HCT116 (cell line): ENCODE results near the gene PBX3. TPM values are rescaled to one million over a fixed set of nuclear protein-coding genes. Genes with fewer than 3 reads are reported as not detected.

Experiments used
- ATAC-seq: fragments of 200-7000 bp; cut with Tn5 transposase; 2 replicates; pipeline ENCODE4 v1.9.1; 2020; ENCODE audit warnings: mild to moderate bottlenecking, moderate library complexity
- BruUV-seq: library from RNA; stranded (reverse); fragments of 400-500 nt; replicated peaks from 2 replicates; lab custom pipeline; 2021; lab: Mats Ljungman, UMichigan
- CTCF ChIA-PET: fragments of 300-600 bp; sonication (Branson Sonifier 250); formaldehyde crosslinking; loops from one replicate; lab custom pipeline; 2021; ENCODE audit warnings: antibody characterized with exemption; lab: Charles Lee
- POLR2A ChIA-PET: fragments of 300-600, 350-600 bp; sonication (Branson Sonifier 250); formaldehyde crosslinking; loops from one replicate; lab custom pipeline; 2021; ENCODE audit warnings: antibody characterized with exemption; lab: Charles Lee
- RAD21 ChIA-PET, 2 experiments: fragments of 300-600 bp; sonication (Branson Sonifier 250); formaldehyde crosslinking; loops; one replicate each; lab custom pipeline; 2023; ENCODE audit warnings: low total read pairs in 2 of 2; ENCODE audit not compliant: uncharacterized antibody in 2 of 2, unreplicated experiment in 2 of 2, low non-redundant PET in 1 of 2; lab: Charles Lee
- DNase-seq: peaks from one replicate; pipeline ENCODE4 v3.0.0-alpha.2; 2010; ENCODE audit warnings: low read depth, low spot score
- H2AFZ ChIP-seq: fragments of 200-600 bp; shearing (Covaris generic), sonication (generic); 2 replicates; pipeline ENCODE4 v1.6.1; 2017; ENCODE audit warnings: low read depth, mixed run types, mixed read lengths, antibody characterized with exemption, low read length; ENCODE audit not compliant: poor library complexity, severe bottlenecking
- H3K27ac ChIP-seq: 2 replicates; pipeline ENCODE4 v1.5.1; 2012; ENCODE audit warnings: low read depth, low read length
- H3K27me3 ChIP-seq: fragments of 200-600 bp; sonication (generic); 2 replicates; pipeline ENCODE4 v1.6.1; 2016; ENCODE audit warnings: mixed run types, low read length, mixed read lengths; ENCODE audit not compliant: insufficient read depth
- H3K36me3 ChIP-seq, 2 experiments: fragments of 200-500 bp in 1 of 2; fragments of 200-600 bp in 1 of 2; sonication (Bioruptor generic) in 1 of 2; sonication (generic) in 1 of 2; 2 replicates each; pipeline versions ENCODE4 v1.5.1 to v1.6.1; 2014 to 2016; ENCODE audit warnings: low read length in 2 of 2, inconsistent platforms in 1 of 2, mixed read lengths in 1 of 2, mixed run types in 1 of 2; ENCODE audit not compliant: insufficient read depth in 2 of 2, control insufficient read depth in 1 of 2
- H3K4me1 ChIP-seq, 2 experiments: fragments of 200-600 bp in 1 of 2; sonication (generic) in 1 of 2; 2 replicates each; pipeline versions ENCODE4 v1.5.1 to v1.6.1; 2012 to 2017; ENCODE audit warnings: low read length in 2 of 2, inconsistent platforms in 1 of 2, mild to moderate bottlenecking in 1 of 2, mixed read lengths in 1 of 2, mixed run types in 1 of 2, moderate library complexity in 1 of 2; ENCODE audit not compliant: insufficient read depth in 2 of 2, control insufficient read depth in 1 of 2
- H3K4me2 ChIP-seq: fragments of 200-600 bp; sonication (generic); 2 replicates; pipeline ENCODE4 v1.6.1; 2017; ENCODE audit warnings: mixed run types, low read length, mixed read lengths
- H3K4me3 ChIP-seq, 2 experiments: fragments of 200-600 bp in 1 of 2; sonication (generic) in 1 of 2; replicated peaks in 1 of 2; 2 replicates each; pipeline ENCODE4 v1.5.1; 2011 to 2016; ENCODE audit warnings: low read length in 2 of 2, control low read depth in 1 of 2, low read depth in 1 of 2, mild to moderate bottlenecking in 1 of 2, mixed read lengths in 1 of 2, mixed run types in 1 of 2
- H3K79me2 ChIP-seq: fragments of 200-600 bp; sonication (generic); 2 replicates; pipeline ENCODE4 v1.6.1; 2017; ENCODE audit warnings: mild to moderate bottlenecking, mixed run types, low read length, moderate library complexity, mixed read lengths; ENCODE audit not compliant: insufficient read depth
- H3K9ac ChIP-seq: fragments of 200-600 bp; sonication (generic); 2 replicates; pipeline ENCODE4 v1.6.1; 2016; ENCODE audit warnings: low read length, mixed read lengths
- H3K9me2 ChIP-seq: fragments of 200-600 bp; sonication (generic), shearing (Covaris generic); 2 replicates; pipeline ENCODE4 v1.6.1; 2017; ENCODE audit warnings: mixed run types, mild to moderate bottlenecking, moderate library complexity; ENCODE audit not compliant: insufficient read depth
- H3K9me3 ChIP-seq, 2 experiments: fragments of 200-500 bp in 1 of 2; fragments of 200-600 bp in 1 of 2; sonication (Bioruptor generic) in 1 of 2; sonication (generic) in 1 of 2; 2 replicates each; pipeline ENCODE4 v1.6.1; 2014 to 2017; ENCODE audit warnings: low read length in 2 of 2, mixed read lengths in 2 of 2, inconsistent platforms in 1 of 2, low read depth in 1 of 2, mild to moderate bottlenecking in 1 of 2, mixed run types in 1 of 2, moderate library complexity in 1 of 2; ENCODE audit not compliant: control insufficient read depth in 1 of 2, insufficient read depth in 1 of 2
- H4K20me1 ChIP-seq: fragments of 200-600 bp; sonication (generic), shearing (Covaris generic); 2 replicates; pipeline ENCODE4 v1.6.1; 2017; ENCODE audit warnings: mixed run types, mild to moderate bottlenecking, moderate library complexity; ENCODE audit not compliant: insufficient read depth
- ATF3 ChIP-seq: IDR thresholded peaks from 2 replicates; pipeline ENCODE4 v1.6.1; 2012
- CEBPB ChIP-seq: IDR thresholded peaks from 2 replicates; pipeline ENCODE4 v1.6.1; 2012; ENCODE audit warnings: low read depth
- CTCF ChIP-seq, 3 experiments: fragments of 200-600 bp in 1 of 3; sonication (generic) in 1 of 3; IDR thresholded peaks in 2 of 3; conservative IDR thresholded peaks in 1 of 3; 2 replicates each; pipeline ENCODE4 v1.5.1; 2012 to 2017; ENCODE audit warnings: low read depth in 2 of 3, low read length in 2 of 3, antibody characterized with exemption in 1 of 3, borderline replicate concordance in 1 of 3, control low read depth in 1 of 3, mild to moderate bottlenecking in 1 of 3, mixed read lengths in 1 of 3, mixed run types in 1 of 3, moderate library complexity in 1 of 3; ENCODE audit not compliant: insufficient read depth in 1 of 3
- FOSL1 ChIP-seq: IDR thresholded peaks from 2 replicates; pipeline ENCODE4 v1.6.1; 2012; ENCODE audit warnings: low read depth
- POLR2A ChIP-seq: IDR thresholded peaks from 2 replicates; pipeline ENCODE4 v1.7.0; 2011; ENCODE audit warnings: borderline replicate concordance; ENCODE audit not compliant: insufficient read depth, insufficient read length; ENCODE audit errors: extremely low read depth
- RAD21 ChIP-seq: IDR thresholded peaks from 2 replicates; pipeline ENCODE4 v1.6.1; 2012; ENCODE audit warnings: low read depth, mild to moderate bottlenecking
- SIN3A ChIP-seq: IDR thresholded peaks from 2 replicates; pipeline ENCODE4 v1.6.1; 2012; ENCODE audit warnings: low read depth
- ZBTB33 ChIP-seq: IDR thresholded peaks from 2 replicates; pipeline ENCODE4 v1.6.1; 2011; ENCODE audit warnings: mild to moderate bottlenecking, low read length, moderate library complexity; ENCODE audit not compliant: insufficient replicate concordance; ENCODE audit errors: extremely low read depth
- intact Hi-C: fragments of 100-400 bp; cut with micrococcal nuclease; formaldehyde crosslinking; loops from 2 replicates; pipeline ENCODE4 v1.10.0; 2022
- total RNA-seq: library from RNA; stranded (reverse); gene quantifications from one replicate; pipeline ENCODE4 v1.2.1, GENCODE V29; 2021; ENCODE audit not compliant: unreplicated experiment

PBX3 gene
- total RNA-seq, 1 experiment from 2014 or later = 13.5 TPM

GRCh38 chr9:125825762-125826161 lies 78.6 kb downstream of the PBX3 start:
- TF ChIP-seq POLR2A (no peak), ATF3 (no peak), SIN3A (no peak)
- BruUV-seq = no TSS peak
- no peaks in the 10 kb centered on the region for H3K79me2 ChIP-seq
- ATAC-seq (no peak), DNase-seq (no peak)
- no peak overlapping the region for H3K9ac ChIP-seq
- H3K4me3 ChIP-seq = no peak overlapping the region
- no peaks in the 10 kb centered on the region for H3K27me3 ChIP-seq
- ChIA-PET RAD21 (no interaction called here), CTCF (no interaction called here), POLR2A (no interaction called here)
- H3K9me3 ChIP-seq = no peaks in the 10 kb centered on the region
- intact Hi-C loops = no loop called here
- H3K4me2 ChIP-seq = no peak overlapping the region
- no peaks in the 10 kb centered on the region for H3K4me1 ChIP-seq
- no peaks in the 10 kb centered on the region for H4K20me1 ChIP-seq
- no peak overlapping the region for H3K27ac ChIP-seq
- H3K9me2 ChIP-seq = no peaks in the 10 kb centered on the region
- H2AFZ ChIP-seq = no peak overlapping the region
- H3K36me3 ChIP-seq = no peaks in the 10 kb centered on the region

- no peak overlapping the region for H3K4me2 ChIP-seq
- no peak overlapping the region for H3K27ac ChIP-seq
- H4K20me1 ChIP-seq = no peaks in the 10 kb centered on the region
- no peak overlapping the region for H3K9ac ChIP-seq
- no peaks in the 10 kb centered on the region for H3K9me3 ChIP-seq
- ChIA-PET POLR2A (no interaction called here), CTCF (no interaction called here)
- no peaks in the 10 kb centered on the region for H3K4me1 ChIP-seq
- no peak overlapping the region for H3K4me3 ChIP-seq
- H3K79me2 ChIP-seq = no peaks in the 10 kb centered on the region
- no peak overlapping the region for H2AFZ ChIP-seq
- ATAC-seq = no peak
- TF ChIP-seq FOSL1 (no peak), ZBTB33 (no peak), CTCF (IDR thresholded peaks at IDR 0.05 in 2 of 3, conservative IDR thresholded peaks at IDR 0.05 in 1 of 3; ENCODE audit: borderline replicate concordance in 1 of 3, insufficient read depth in 1 of 3, low read depth in 2 of 3, low read length in 2 of 3) (no peak), CEBPB (no peak), POLR2A (no peak), ATF3 (no peak), RAD21 (no peak)
- TF ChIP-seq, all 23 proteins: peak for 0
- no TSS peak for BruUV-seq
- intact Hi-C loops = no loop called here
- Histone ChIP-seq H3K9me2 (no peaks in the 10 kb centered on the region), H3K27me3 (no peaks in the 10 kb centered on the region), H3K36me3 (no peaks in the 10 kb centered on the region)
- no peak for DNase-seq
- RAD21 ChIA-PET = no interaction called here
Observed at GRCh38 chr9:125826850-125827249, 79.7 kb downstream of the PBX3 start.
